ENCODE measurements around the gene ANO3.

- no peak for TF ChIP-seq CTCF (IDR thresholded peaks at IDR 0.05)
- TF ChIP-seq POLR2A (IDR thresholded peaks at IDR 0.05): no peak
These were observed 366.3 kb downstream of the ANO3 start for GRCh38 chr11:26698224-26698623.

Data from thyroid gland (tissue), 4 donors.